Activated naive CD4-positive, alpha-beta T cell treated with anti-CD3 and anti-CD28 coated beads for 36 hours (primary cell): ENCODE data around the gene ZNF221. TPM values are rescaled to one million over a fixed set of nuclear protein-coding genes. Genes with fewer than 3 reads are reported as not detected.

Experiments used
- CTCF ChIA-PET: fragments of 350-600 bp; sonication (Branson Sonifier 250); formaldehyde crosslinking; loops from one replicate; lab custom pipeline; 2021; ENCODE audit warnings: antibody characterized with exemption; lab: Charles Lee
- DNase-seq: peaks from one replicate; pipeline ENCODE4 v3.0.0-alpha.2; 2020
- H3K27ac Mint-ChIP-seq: one replicate; pipeline ENCODE4 v1.8.0; 2021; ENCODE audit warnings: mild to moderate bottlenecking, mixed read lengths
- H3K27me3 Mint-ChIP-seq: one replicate; pipeline ENCODE4 v1.8.0; 2021; ENCODE audit warnings: low read depth, mixed read lengths
- H3K36me3 Mint-ChIP-seq: one replicate; pipeline ENCODE4 v1.8.0; 2021; ENCODE audit warnings: low read depth, mixed read lengths
- H3K4me1 Mint-ChIP-seq: one replicate; pipeline ENCODE4 v1.8.0; 2021; ENCODE audit warnings: low read depth, mixed read lengths
- H3K4me3 Mint-ChIP-seq: one replicate; pipeline ENCODE4 v1.8.0; 2021; ENCODE audit warnings: mild to moderate bottlenecking, moderate library complexity, mixed read lengths
- H3K9me3 Mint-ChIP-seq: one replicate; pipeline ENCODE4 v1.8.0; 2021; ENCODE audit warnings: mixed read lengths
- intact Hi-C: fragments of 100-400 bp; cut with micrococcal nuclease; formaldehyde crosslinking; loops from one replicate; pipeline ENCODE4 v1.15.1; 2023
- total RNA-seq, 2 experiments: library from RNA; stranded (reverse); gene quantifications; one replicate each; pipeline ENCODE4 v1.2.3, GENCODE V29; 2021

The ZNF221 gene
- total RNA-seq: under 1 TPM; 0.45 to 0.89 TPM

DNA sequence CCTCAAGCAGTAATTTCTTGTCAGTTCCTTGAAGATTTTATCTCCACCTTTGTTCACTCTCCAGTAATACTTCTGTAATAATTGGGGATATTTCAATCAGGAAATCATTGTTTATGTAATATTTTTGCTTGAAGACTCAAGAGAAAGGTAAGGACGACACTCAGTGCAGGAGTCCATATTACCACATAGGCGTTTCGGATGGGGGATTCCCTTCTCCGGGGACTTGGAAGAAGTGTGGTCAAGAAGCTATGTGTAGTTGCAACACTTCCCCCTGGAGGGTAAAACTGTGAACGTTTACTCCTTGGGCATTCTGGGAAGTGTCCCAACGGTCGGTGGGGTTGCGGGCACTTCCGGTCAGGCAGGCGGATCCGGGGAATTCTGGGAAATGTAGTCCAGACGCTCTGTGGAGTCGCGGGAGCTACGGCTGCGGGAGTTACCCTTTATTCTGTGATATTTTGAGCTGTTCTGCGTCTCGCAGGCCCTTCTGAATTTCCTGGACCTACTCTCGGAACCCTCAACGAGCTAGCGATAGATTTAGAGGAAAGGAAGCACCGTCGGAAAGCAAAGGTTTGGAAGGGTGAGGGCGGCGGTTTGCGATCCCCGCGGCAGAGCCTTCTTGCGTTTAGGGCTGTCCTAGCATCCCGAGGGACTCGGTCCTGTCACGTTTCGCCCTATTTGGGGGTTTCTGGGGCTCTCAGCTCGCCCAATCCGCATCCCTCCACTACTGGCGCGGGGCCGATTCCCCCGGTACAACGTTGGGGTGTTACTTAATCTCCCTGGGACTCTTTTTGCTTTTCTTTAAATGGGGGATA, at the start of gene ZNF221:
ZNF221 (plus strand) TSS at position 395 of the 812 bp plus-strand sequence. CDS start 11,499 bp downstream, outside the sequence.
- intact Hi-C loops: loop anchor here (1.0 kb wide), 1 partner anchor 16 kb away; the partner anchor contains the start of gene ZNF45

DNA sequence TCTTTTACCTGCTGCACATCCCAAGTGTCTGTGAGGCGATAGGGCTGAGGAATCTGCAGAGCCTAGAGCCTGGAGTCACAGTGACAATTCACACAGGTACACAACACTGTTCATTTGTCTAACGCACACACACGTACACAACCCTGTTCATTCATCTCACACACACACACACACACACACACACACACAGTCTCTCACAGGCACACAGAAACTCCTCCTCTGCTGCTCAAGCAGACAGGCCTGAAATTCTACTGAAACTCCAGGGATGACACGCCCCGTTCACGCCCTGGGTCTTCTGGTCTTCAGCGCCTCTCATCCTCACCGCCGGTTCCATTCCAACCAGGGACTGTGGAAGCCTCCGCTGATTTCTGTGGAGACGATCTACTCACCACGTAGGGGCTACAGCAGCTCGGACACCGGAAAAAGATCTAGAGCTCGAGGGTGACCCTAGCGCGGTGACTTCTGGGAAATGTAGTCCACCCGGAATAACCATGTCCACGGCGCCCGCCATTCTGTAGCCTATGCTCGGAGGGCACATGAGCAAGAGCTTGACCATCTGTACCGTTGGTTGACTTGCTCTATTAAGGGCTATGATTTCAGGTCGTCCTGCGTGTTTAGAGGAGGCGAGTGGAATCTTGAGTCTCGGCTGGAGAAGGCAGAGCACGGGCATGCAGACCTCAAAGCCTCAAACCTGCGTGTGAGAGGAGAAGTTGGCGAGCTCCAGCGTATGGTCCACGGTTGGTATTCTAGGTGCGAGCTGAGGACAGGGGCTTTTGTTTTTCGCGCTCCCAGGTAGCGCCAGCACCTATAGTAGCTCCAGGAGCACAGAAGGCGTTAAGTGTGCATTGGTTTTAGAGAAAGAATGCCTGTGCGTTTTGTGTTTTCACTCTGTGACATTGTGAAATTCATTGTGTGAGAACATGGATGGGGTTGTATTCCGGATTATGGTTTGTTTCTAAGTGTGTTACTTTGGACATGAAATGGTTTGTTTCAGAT, 49.3 kb upstream of the ZNF221 start:
- DNase-seq: peak; percentile 75
- intact Hi-C loops: loop anchor here (1.0 to 5.0 kb wide), 3 partner anchors 34 to 171 kb away; partner anchors contain the start of genes ZNF283, ZNF284 and ZNF45
- H3K4me3 Mint-ChIP-seq: peak overlapping the region; percentile 86
- H3K27me3 Mint-ChIP-seq: no peaks in the 10 kb centered on the region
- H3K4me1 Mint-ChIP-seq: peaks cover 17% of the 10 kb centered on the region
- H3K9me3 Mint-ChIP-seq: peaks cover 45% of the 10 kb centered on the region
- CTCF ChIA-PET: interaction anchor here (1.1 to 1.2 kb wide), 2 partner anchors 50 to 193 kb away, joined by 3 read pairs; partner anchors contain the start of gene ZNF221
- peaks cover 39% of the 10 kb centered on the region for H3K36me3 Mint-ChIP-seq
- peak overlapping the region; percentile 68 for H3K27ac Mint-ChIP-seq

More for the DNA sequence above, at the start of gene ZNF221:
- CTCF ChIA-PET: interaction anchor here (0.9 to 1.2 kb wide), 3 partner anchors 16 to 50 kb away, joined by 3 read pairs; no protein-coding TSS in a partner anchor
- peaks cover 4% of the 10 kb centered on the region for H3K27me3 Mint-ChIP-seq
- H3K27ac Mint-ChIP-seq: peak within 1 kb of the TSS; percentile 77
- H3K4me3 Mint-ChIP-seq: peak within 1 kb of the TSS; percentile 94
- peak; percentile 79 for DNase-seq
- H3K36me3 Mint-ChIP-seq: peaks cover 9% of the 10 kb centered on the region
- H3K4me1 Mint-ChIP-seq: peaks cover 5% of the 10 kb centered on the region
- H3K9me3 Mint-ChIP-seq: peaks cover 32% of the 10 kb centered on the region

DNA sequence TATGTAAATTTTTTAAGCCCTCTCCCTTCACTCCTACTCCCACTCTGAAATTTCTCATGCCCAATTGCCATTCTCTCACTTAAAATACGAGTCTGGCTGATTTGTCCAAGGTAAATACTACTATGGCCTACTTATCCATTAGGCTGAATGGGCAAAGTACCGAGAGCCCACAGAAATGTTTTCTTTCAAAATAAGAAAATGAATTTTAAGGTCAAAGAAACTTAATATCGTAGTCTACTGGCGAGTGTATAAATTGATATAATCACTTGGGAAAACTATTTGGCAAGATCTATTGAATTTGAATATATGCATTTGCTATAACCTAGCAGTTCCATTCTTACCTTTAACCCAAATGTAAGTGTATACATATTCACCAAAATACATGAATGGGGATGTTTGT, 48.6 kb upstream of the ZNF221 start:
- DNase-seq: no peak
- H3K36me3 Mint-ChIP-seq: peaks cover 39% of the 10 kb centered on the region
- H3K9me3 Mint-ChIP-seq: peaks cover 50% of the 10 kb centered on the region
- no peak overlapping the region for H3K27ac Mint-ChIP-seq
- H3K27me3 Mint-ChIP-seq: no peaks in the 10 kb centered on the region
- peak overlapping the region; percentile 86 for H3K4me3 Mint-ChIP-seq
- CTCF ChIA-PET: interaction anchor here (1.1 kb wide), 1 partner anchor 193 kb away, joined by 3 read pairs; no protein-coding TSS in a partner anchor
- intact Hi-C loops: loop anchor here (5.0 kb wide), 1 partner anchor 170 kb away; the partner anchor contains the start of gene ZNF284
- peaks cover 17% of the 10 kb centered on the region for H3K4me1 Mint-ChIP-seq

DNA sequence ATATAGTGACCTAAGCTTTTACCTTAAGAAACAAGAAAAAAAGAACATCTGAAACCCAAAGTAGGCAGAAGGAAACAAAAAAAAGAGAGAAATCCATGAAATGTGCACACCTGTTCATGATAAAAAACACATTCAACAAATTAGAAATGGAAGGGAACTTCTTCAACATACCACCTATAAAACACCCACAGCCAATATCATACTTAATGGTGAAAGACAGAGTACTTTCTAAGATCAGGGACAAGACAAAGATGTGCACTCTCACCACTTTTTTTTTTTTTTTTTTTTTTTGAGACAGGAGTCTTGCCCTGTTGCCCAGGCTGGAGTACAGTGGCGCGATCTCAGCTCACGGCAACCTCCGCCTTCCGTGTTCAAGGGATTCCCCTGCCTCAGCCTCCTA, 45.1 kb upstream of the ZNF221 start:
- DNase-seq: no peak
- Mint-ChIP-seq H3K4me3 (no peak overlapping the region), H3K9me3 (peaks cover 50% of the 10 kb centered on the region), H3K36me3 (peaks cover 41% of the 10 kb centered on the region), H3K27ac (no peak overlapping the region), H3K4me1 (peaks cover 15% of the 10 kb centered on the region), H3K27me3 (no peaks in the 10 kb centered on the region)
- CTCF ChIA-PET: no interaction called here
- intact Hi-C loops: no loop called here

DNA sequence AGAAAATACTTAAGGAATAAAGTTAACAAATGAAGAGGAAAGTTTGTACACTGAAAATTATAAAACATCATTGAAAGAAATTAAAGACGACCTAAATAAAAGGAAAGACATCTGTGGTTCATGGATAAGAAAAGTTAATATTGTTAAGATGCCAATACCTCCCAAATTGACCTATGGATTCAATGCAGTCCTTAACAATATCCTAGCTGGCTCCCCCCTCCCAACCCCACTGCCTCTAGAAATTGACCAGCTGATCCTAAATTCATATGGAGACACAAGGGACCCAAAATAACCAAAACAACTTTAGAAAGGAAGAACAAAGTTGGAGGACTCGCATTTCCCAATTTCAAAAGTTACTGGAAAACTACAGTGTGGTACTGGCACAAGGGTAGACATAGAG, 44.3 kb upstream of the ZNF221 start:
- Mint-ChIP-seq H3K27me3 (no peaks in the 10 kb centered on the region), H3K27ac (no peak overlapping the region), H3K4me3 (no peak overlapping the region), H3K4me1 (peaks cover 6% of the 10 kb centered on the region), H3K9me3 (peaks cover 54% of the 10 kb centered on the region), H3K36me3 (peaks cover 34% of the 10 kb centered on the region)
- intact Hi-C loops: no loop called here
- CTCF ChIA-PET: no interaction called here
- DNase-seq: no peak

DNA sequence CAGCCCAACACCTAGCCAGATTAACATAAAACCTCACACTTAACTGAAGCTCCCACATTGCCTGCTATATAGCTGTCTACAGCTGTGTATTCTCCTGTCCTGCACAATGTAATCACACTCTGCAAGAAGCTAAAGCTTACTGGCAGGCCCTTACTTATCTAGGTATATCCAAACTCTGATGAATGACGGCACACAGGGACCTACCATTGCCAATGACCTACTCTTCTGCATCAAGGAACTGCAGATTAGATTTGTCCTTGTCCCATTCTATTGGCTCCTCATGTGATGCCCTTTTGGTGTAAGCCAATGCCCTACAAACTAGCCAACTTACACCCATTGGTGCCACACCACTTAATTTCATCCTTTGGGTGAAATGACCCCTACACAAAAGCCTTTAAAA, 42.4 kb upstream of the ZNF221 start:
- H3K9me3 Mint-ChIP-seq: peaks cover 65% of the 10 kb centered on the region
- intact Hi-C loops: no loop called here
- H3K27ac Mint-ChIP-seq: no peak overlapping the region
- H3K36me3 Mint-ChIP-seq: peaks cover 36% of the 10 kb centered on the region
- DNase-seq: no peak
- no peaks in the 10 kb centered on the region for H3K27me3 Mint-ChIP-seq
- no peak overlapping the region for H3K4me3 Mint-ChIP-seq
- CTCF ChIA-PET: no interaction called here
- H3K4me1 Mint-ChIP-seq: no peaks in the 10 kb centered on the region

DNA sequence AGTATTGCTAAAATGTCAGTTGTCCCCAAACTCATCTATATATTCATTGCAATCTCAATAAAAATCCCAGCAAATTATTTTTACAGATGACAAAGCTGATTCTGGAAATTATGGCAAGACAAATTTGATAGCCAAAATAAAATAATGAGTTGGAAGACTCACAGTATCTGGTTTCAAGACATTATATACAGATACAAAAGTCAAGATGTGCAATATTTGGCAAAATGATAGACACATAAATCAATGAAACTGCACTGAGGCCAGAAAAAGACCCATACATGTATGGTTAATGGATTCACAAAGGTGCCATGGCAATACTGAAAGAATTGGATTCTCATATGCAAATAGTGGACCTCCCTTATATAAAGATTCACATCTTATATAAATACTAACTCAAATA, 40.1 kb upstream of the ZNF221 start:
- CTCF ChIA-PET: no interaction called here
- intact Hi-C loops: no loop called here
- H3K4me1 Mint-ChIP-seq: no peaks in the 10 kb centered on the region
- H3K36me3 Mint-ChIP-seq: peaks cover 46% of the 10 kb centered on the region
- no peaks in the 10 kb centered on the region for H3K27me3 Mint-ChIP-seq
- H3K9me3 Mint-ChIP-seq: peaks cover 71% of the 10 kb centered on the region
- no peak overlapping the region for H3K4me3 Mint-ChIP-seq
- DNase-seq: no peak
- H3K27ac Mint-ChIP-seq: no peak overlapping the region

DNA sequence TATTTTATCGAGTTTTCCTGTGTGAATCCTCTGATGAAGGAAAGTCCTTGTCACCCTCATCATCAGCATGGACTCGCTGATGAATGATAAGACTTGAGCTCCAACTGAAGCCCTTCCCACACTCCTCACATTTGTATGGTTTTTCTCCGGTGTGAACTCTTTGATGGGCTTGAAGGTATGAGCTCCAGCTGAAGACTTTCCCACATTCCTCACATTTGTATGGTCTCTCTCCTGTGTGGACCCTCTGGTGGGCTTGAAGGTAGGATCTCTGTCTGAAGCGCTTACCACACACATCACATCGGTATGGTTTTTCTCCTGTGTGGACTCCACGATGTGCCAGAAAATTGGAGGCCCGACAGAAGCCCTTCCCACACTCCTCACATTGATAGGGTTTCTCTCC, 37.6 kb upstream of the ZNF221 start:
- H3K27ac Mint-ChIP-seq: no peak overlapping the region
- no peak for DNase-seq
- H3K4me3 Mint-ChIP-seq: no peak overlapping the region
- intact Hi-C loops: no loop called here
- H3K9me3 Mint-ChIP-seq: peaks cover 63% of the 10 kb centered on the region
- H3K36me3 Mint-ChIP-seq: peaks cover 67% of the 10 kb centered on the region
- H3K27me3 Mint-ChIP-seq: no peaks in the 10 kb centered on the region
- CTCF ChIA-PET: no interaction called here
- H3K4me1 Mint-ChIP-seq: no peaks in the 10 kb centered on the region

DNA sequence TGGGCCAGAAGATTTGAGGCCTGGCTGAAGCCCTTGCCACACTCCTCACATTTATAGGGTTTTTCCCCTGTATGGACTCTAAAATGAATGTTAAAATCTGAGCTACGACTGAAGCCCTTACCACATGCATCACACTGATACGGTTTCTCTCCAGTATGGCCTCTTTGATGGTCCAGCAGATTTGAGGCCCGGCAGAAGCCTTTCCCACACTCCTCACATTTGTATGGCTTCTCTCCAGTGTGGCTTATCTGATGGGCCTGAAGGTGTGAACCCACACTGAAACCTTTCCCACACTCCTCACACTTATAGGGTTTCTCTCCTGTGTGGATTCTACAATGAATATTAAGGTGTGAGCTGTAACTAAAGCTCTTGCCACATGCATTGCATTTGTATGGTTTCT, 37.0 kb upstream of the ZNF221 start:
- Mint-ChIP-seq H3K27ac (no peak overlapping the region), H3K27me3 (no peaks in the 10 kb centered on the region), H3K4me1 (no peaks in the 10 kb centered on the region), H3K4me3 (no peak overlapping the region), H3K9me3 (peaks cover 64% of the 10 kb centered on the region), H3K36me3 (peaks cover 72% of the 10 kb centered on the region)
- intact Hi-C loops: no loop called here
- CTCF ChIA-PET: interaction anchor here (0.6 kb wide), 1 partner anchor 234 kb away, joined by 7 read pairs; no protein-coding TSS in a partner anchor
- no peak for DNase-seq

DNA sequence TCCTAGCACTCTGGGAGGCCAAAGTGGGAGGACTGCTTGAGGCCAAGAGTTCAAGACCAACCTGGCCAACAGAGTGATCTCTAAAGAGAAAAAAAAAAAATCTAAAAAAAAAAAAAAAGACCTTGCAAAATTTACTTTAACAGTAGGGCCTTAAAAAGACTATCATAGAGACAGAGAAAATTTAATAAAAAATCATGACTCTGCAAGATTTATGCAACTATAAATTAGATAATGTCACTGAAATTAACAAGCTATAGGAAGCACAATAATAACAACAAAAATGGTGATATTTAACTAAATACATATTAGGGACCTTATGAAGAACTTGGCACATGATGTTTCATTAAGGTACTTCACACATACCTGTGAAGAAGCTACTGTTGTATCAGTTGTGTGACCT, 27.2 kb upstream of the ZNF221 start:
- peaks cover 28% of the 10 kb centered on the region for H3K9me3 Mint-ChIP-seq
- no peak overlapping the region for H3K27ac Mint-ChIP-seq
- DNase-seq: no peak
- no peak overlapping the region for H3K4me3 Mint-ChIP-seq
- no peaks in the 10 kb centered on the region for H3K4me1 Mint-ChIP-seq
- H3K36me3 Mint-ChIP-seq: peaks cover 93% of the 10 kb centered on the region
- no peaks in the 10 kb centered on the region for H3K27me3 Mint-ChIP-seq
- intact Hi-C loops: no loop called here
- CTCF ChIA-PET: interaction anchor here (0.7 kb wide), 1 partner anchor 1071 kb away, joined by 3 read pairs; no protein-coding TSS in a partner anchor

DNA sequence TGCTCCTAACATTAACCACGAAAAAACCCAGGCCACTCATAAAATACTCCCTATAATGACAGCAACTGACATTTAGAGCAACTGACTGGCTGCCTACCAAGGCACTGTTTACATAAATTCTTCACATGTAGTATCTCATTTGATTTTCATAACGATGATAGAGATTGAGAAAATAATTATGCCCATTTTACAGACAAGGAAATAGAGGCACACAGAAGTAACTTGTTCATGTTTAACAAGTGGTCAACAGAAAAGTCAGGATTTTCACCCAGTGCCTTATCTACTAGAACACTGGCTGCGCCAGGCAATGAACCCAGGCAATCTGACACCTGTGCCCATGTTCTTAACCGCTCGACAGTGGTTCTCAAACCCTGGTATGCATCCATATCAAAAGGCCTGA, 22.2 kb upstream of the ZNF221 start:
- peaks cover 84% of the 10 kb centered on the region for H3K36me3 Mint-ChIP-seq
- H3K9me3 Mint-ChIP-seq: no peaks in the 10 kb centered on the region
- H3K4me1 Mint-ChIP-seq: peaks cover 11% of the 10 kb centered on the region
- H3K27me3 Mint-ChIP-seq: no peaks in the 10 kb centered on the region
- H3K4me3 Mint-ChIP-seq: no peak overlapping the region
- DNase-seq: no peak
- CTCF ChIA-PET: no interaction called here
- H3K27ac Mint-ChIP-seq: no peak overlapping the region
- intact Hi-C loops: no loop called here
